NCI-H1092 (cell line): ENCODE measurements around the gene COG2.

ENCODE experiments used
- DNase-seq: peaks from one replicate; lab custom pipeline; 2025; lab: John Stamatoyannopoulos, UW

Gene COG2

GRCh38 chr1:230701895-230702768 is 59.9 kb downstream of the COG2 start:
- DNase-seq, result no peak

GRCh38 chr1:230702934-230703678 is 60.8 kb downstream of the COG2 start:
- DNase-seq, result no peak

GRCh38 chr1:230703679-230704385 is 61.6 kb downstream of the COG2 start:
- no peak for DNase-seq

GRCh38 chr1:230704830-230705229 is 62.5 kb downstream of the COG2 start:
- no peak for DNase-seq

GRCh38 chr1:230705289-230706019 is 63.2 kb downstream of the COG2 start:
- no peak for DNase-seq

- DNase-seq, result no peak
Observed at GRCh38 chr1:230706020-230706699, 63.9 kb downstream of the COG2 start.

- DNase-seq, result no peak
Observed at GRCh38 chr1:230706887-230707731, 64.8 kb downstream of the COG2 start.

- DNase-seq, result no peak
Observed at GRCh38 chr1:230707732-230708630, 65.7 kb downstream of the COG2 start.

- DNase-seq, result no peak
Observed at GRCh38 chr1:230708631-230709580, 66.6 kb downstream of the COG2 start.

GRCh38 chr1:230709619-230710542 is 67.6 kb downstream of the COG2 start:
- no peak for DNase-seq

- no peak for DNase-seq
Observed at GRCh38 chr1:230710543-230710904, 68.2 kb downstream of the COG2 start.

GRCh38 chr1:230711245-230711644 is 69.0 kb downstream of the COG2 start:
- DNase-seq, result no peak

GRCh38 chr1:230712470-230712942 is 70.2 kb downstream of the COG2 start:
- no peak for DNase-seq

- DNase-seq, result no peak
Observed at GRCh38 chr1:230713138-230713537, 70.9 kb downstream of the COG2 start.

GRCh38 chr1:230713547-230713914 is 71.2 kb downstream of the COG2 start:
- DNase-seq, result no peak

- DNase-seq, result peak; percentile 30
Observed at GRCh38 chr1:230713915-230714764, 71.9 kb downstream of the COG2 start, which contains the start of gene AGT. TSS of gene AGT (minus strand) at chr1:230714122. CDS start at chr1:230710823, 3,299 bp downstream.
